ENCODE data around the gene TMOD2.

The TMOD2 gene

DNA sequence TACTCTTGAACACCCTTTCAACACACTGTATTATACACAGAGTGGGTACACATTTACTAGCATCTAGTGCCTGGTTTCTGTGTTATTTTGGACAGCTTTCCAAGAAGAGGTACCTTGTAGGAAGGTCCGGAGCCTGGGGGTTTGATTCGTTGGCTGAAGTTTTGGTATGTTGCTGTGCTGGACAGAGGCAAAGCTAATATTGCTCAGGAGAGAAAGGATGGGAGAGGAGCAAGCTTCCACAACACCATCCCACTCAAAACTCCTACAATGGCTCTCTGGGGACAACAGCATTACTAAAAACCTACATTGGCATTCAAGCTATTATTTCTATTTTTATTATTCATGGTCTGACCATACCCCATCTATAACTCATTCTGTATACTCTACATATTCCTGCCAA, 12.8 kb upstream of the TMOD2 start:
- Histone ChIP-seq H3K4me3 (ENCODE audit: low read length) (no peak overlapping the region), H3K9me2 (replicated peaks; ENCODE audit: insufficient read depth, low read length) (no peaks in the 10 kb centered on the region), H3K27me3 (replicated peaks; ENCODE audit: insufficient read depth, low read length) (peaks cover 45% of the 10 kb centered on the region), H3K27ac (ENCODE audit: low read length) (no peak overlapping the region), H2AFZ (ENCODE audit: low read length) (no peak overlapping the region), H3F3A (ENCODE audit: insufficient read depth, low read length) (no peaks in the 10 kb centered on the region), H3K9ac (ENCODE audit: low read length) (no peak overlapping the region), H3K4me2 (ENCODE audit: low read depth, low read length) (no peak overlapping the region), H3K9me3 (replicated peaks; ENCODE audit: insufficient read depth, low read length) (no peaks in the 10 kb centered on the region), H3K79me2 (ENCODE audit: low read length) (no peaks in the 10 kb centered on the region), H4K20me1 (ENCODE audit: insufficient read depth, low read length) (no peaks in the 10 kb centered on the region), H3K36me3 (replicated peaks; ENCODE audit: insufficient read depth, low read length) (no peaks in the 10 kb centered on the region), H3K4me1 (ENCODE audit: low read length) (0 out of 2 replicates have a peak, but pooled peaks cover 4% of the 10 kb centered on the region)
- TF ChIP-seq EZH2phosphoT487 (IDR thresholded peaks at IDR 0.05; ENCODE audit: low read length) (no peak), CTCF (IDR thresholded peaks at IDR 0.05; ENCODE audit: low read length) (no peak), EZH2 (optimal IDR thresholded peaks at IDR 0.05; ENCODE audit: low read depth, low read length) (no peak)
- no peak for DNase-seq

GRCh38 chr15:51739061-51739712, 12.2 kb upstream of the TMOD2 start:
- no peaks in the 10 kb centered on the region for H3K9me3 ChIP-seq (replicated peaks; ENCODE audit: insufficient read depth, low read length)
- H3K79me2 ChIP-seq (ENCODE audit: low read length): no peaks in the 10 kb centered on the region
- no peaks in the 10 kb centered on the region for H3K36me3 ChIP-seq (replicated peaks; ENCODE audit: insufficient read depth, low read length)
- H3K4me1 ChIP-seq (ENCODE audit: low read length): 0 out of 2 replicates have a peak, but pooled peaks cover 4% of the 10 kb centered on the region
- H3K27ac ChIP-seq (ENCODE audit: low read length): no peak overlapping the region
- no peak overlapping the region for H3K4me2 ChIP-seq (ENCODE audit: low read depth, low read length)
- no peak overlapping the region for H3K9ac ChIP-seq (ENCODE audit: low read length)
- DNase-seq: no peak
- no peak overlapping the region for H3K4me3 ChIP-seq (ENCODE audit: low read length)
- no peak overlapping the region for H2AFZ ChIP-seq (ENCODE audit: low read length)
- TF ChIP-seq CTCF (IDR thresholded peaks at IDR 0.05; ENCODE audit: low read length): no peak
- TF ChIP-seq EZH2phosphoT487 (IDR thresholded peaks at IDR 0.05; ENCODE audit: low read length): no peak
- no peak for TF ChIP-seq EZH2 (optimal IDR thresholded peaks at IDR 0.05; ENCODE audit: low read depth, low read length)
- no peaks in the 10 kb centered on the region for H4K20me1 ChIP-seq (ENCODE audit: insufficient read depth, low read length)
- H3K9me2 ChIP-seq (replicated peaks; ENCODE audit: insufficient read depth, low read length): no peaks in the 10 kb centered on the region
- H3F3A ChIP-seq (ENCODE audit: insufficient read depth, low read length): no peaks in the 10 kb centered on the region
- peaks cover 46% of the 10 kb centered on the region for H3K27me3 ChIP-seq (replicated peaks; ENCODE audit: insufficient read depth, low read length)

DNA sequence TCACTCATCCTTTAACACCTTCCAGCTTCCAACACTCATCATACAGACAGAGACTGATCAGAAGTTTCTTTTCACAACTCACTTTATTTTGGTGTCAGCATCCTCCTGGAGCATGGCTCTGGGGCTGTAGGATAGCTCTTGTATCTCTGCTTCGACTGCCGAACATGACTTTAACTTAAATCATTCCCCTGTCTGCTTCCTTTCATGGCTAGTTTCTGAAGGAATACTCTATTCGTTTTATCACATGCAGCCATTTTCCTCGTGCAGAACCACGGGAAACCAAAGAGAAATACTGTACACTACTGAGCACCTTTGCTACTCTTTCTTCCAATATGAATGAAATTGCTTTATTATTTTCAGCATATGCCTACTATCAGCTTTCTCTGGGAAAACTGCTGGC, 2.1 kb upstream of the TMOD2 start:
- no peak overlapping the region for H3K4me3 ChIP-seq (ENCODE audit: low read length)
- no peaks in the 10 kb centered on the region for H3K4me1 ChIP-seq (ENCODE audit: low read length)
- H3K9me3 ChIP-seq (replicated peaks; ENCODE audit: insufficient read depth, low read length): no peaks in the 10 kb centered on the region
- no peaks in the 10 kb centered on the region for H3K9me2 ChIP-seq (replicated peaks; ENCODE audit: insufficient read depth, low read length)
- H3K9ac ChIP-seq (ENCODE audit: low read length): no peak overlapping the region
- TF ChIP-seq EZH2phosphoT487 (IDR thresholded peaks at IDR 0.05; ENCODE audit: low read length) (no peak), CTCF (IDR thresholded peaks at IDR 0.05; ENCODE audit: low read length) (no peak), EZH2 (optimal IDR thresholded peaks at IDR 0.05; ENCODE audit: low read depth, low read length) (no peak)
- H3K27me3 ChIP-seq (replicated peaks; ENCODE audit: insufficient read depth, low read length): peaks cover 27% of the 10 kb centered on the region
- H3K36me3 ChIP-seq (replicated peaks; ENCODE audit: insufficient read depth, low read length): no peaks in the 10 kb centered on the region
- no peaks in the 10 kb centered on the region for H3K79me2 ChIP-seq (ENCODE audit: low read length)
- DNase-seq: no peak
- no peak overlapping the region for H3K4me2 ChIP-seq (ENCODE audit: low read depth, low read length)
- H3K27ac ChIP-seq (ENCODE audit: low read length): no peak overlapping the region
- H3F3A ChIP-seq (ENCODE audit: insufficient read depth, low read length): no peaks in the 10 kb centered on the region
- no peak overlapping the region for H2AFZ ChIP-seq (ENCODE audit: low read length)
- H4K20me1 ChIP-seq (ENCODE audit: insufficient read depth, low read length): no peaks in the 10 kb centered on the region

Measured in MM.1S (cell line).